GM21619 (cell line): Measurements from ENCODE around the gene TNNT1.
"Not testable (repeated sequence)": the region's sequence is repeated elsewhere in the genome, so short reads cannot be mapped to it uniquely, and the experiment has no call there.

Experiments used
- ATAC-seq: cut with Tn5 transposase; IDR thresholded peaks from one replicate; pipeline ENCODE4 v1.9.1; 2021; ENCODE audit not compliant: unreplicated experiment

TNNT1 gene

DNA sequence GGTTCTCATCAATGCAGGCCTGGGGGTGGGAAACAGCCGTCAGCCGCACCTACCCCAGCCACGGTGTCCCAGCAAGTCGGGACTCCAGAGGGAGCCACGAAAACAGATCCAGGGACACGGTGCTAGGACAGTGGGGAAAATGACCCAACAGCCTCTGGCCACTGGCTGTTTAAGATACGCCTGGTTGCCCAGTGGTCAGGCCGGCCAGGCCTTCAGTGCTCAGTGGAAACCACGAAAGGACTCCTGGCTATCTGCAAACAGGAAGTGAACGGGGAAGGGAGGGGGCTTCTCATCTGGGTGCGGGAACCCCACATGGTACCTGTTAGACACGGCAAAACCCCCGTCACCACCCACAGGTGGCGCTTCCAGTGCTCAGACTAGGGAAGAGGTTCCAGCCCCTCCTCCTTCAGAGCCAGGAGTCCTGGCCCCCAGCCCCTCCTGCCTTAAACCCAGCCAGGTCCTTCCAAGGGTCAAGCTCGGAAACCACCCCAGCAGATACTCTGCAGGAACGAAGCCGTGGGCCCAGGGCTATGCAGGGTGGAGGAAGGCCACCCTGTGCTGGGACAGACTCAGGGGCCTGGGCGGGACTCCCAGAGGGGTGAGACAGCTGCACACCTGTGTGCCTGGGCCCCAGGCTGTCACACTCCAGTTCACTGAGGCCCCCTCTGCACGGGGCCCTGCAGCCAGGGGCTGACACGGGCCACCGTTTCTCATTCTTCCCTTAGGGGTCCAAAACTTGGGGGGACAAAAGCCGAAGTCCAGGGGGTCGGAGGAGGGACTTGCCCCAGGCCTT, 36.0 kb downstream of the TNNT1 start:
- ATAC-seq, result no peak

DNA sequence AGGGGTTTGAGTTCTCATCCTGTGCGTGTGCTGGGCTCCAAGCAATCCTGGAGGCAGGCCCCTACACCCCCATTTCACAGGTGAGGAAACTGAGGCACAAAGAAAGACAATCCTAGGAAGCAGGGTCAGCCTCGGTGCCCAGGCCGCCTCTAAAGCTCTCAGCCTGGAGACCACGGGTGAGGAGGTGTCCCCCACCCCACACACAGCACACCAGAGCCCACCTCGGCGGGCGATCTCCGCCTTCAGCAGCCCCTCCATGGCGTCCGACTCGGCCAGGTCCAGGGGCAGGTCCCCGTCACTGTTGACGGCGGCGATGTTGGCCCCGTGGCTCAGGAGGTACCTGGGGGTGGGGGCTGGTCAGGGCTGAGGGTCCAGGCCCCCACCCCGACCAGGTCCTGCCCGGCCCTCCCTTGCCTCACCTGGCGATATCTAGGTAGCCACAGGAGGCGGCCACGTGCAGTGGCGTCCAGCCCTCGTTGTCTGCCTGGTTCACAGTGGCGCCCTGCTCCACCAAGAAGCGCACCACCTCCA, 36.7 kb downstream of the TNNT1 start:
- ATAC-seq, result no peak

DNA sequence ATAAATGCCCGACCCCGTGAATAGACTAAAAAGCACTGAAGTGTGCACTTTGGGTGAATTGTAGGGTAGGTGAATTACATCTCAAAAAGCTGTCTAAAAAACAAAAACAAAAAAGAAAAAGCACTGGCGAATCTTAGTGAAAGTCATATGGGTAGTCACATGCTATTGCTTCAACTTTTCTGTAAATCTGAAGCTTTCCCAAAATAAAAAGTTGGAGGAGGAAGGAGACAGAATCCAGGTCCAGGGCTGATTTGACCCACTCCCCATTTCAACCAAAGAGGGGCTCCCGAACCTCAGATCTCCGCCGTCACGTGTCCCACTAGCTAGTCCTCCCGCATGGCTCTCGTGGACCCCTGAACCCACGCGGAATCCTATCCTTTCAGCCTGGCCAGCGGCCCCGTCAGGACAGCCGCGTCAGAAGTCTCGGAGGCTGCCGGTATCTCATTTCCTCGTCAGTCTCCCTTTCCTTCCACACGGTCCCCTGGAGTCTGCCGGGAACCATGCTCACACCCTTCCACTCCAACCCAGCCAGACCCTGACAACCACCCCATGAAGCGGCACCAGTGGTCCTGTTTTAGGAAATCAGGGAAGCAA, 37.7 kb downstream of the TNNT1 start:
- no peak for ATAC-seq

DNA sequence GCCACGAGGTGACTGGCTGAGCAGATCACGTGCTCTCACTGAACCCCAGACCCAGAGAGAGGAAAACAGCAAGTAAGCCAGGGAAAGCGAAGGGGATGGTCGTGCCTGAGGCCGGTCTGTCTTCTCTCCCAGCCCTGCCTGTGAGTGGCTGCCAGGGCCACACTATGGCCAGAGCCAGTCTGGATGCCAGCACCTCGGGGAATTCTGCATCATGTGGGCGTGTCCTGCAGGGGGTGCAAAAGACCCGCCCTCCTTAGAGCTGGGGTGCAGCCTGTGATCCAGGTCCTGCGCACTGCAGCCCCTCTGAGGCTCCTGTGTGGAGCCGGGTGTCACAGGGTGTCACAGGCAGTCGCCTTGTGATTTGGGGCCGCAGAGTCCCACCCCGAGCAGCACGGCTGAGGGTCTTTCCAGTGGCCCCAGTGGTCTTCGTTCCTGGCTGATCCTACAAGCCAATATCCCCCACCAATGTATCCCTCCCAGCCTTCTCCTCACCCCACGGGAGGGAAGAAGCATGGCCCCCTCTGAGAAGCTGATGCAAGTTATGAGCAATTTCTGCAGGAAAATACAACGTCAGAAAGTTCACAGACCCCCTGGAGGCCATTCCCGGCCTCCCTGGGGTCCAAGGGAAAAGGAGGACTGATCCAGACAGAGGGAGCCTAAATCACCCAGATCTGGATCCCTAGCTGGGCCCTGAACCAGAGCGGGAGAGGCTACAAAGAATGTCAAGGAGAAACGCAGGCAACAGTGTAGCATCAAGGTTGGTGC, 39.3 kb downstream of the TNNT1 start:
- no peak for ATAC-seq

DNA sequence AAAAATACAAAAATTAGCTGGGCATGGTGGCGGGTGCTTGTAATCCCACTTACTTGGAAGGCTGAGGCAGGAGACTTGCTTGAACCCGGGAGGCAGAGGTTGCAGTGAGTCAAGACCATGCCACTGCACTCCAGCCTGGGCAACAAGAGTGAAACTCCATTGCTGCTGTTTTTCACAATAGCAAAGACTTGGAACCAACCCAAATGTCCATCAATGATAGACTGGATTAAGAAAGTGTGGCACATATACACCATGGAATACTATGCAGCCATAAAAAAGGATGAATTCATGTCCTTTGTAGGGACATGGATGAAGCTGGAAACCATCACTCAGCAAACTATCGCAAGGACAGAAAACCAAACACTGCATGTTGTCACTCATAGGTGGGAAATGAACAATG, 41.8 kb downstream of the TNNT1 start:
- ATAC-seq, result not testable (repeated sequence)

DNA sequence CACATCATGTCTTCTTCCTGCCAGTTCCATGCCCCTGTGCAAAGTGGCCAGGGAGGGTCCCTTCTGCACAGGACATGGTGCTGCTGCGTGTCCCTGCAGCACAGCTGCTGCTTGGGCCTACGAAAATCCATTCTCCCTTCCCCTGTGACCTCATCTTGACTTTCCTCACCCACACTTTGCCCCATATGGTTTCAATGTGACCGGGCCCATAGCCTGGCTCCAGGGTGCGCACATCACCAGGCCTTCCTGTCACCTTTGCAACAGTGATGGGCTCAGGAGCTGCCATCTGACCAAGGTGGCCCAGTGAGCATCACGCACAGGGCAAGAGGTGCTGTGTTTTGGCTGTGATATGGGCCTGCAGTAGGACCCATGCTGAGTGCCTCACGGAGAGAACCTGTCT, 42.4 kb downstream of the TNNT1 start:
- ATAC-seq, result no peak

DNA sequence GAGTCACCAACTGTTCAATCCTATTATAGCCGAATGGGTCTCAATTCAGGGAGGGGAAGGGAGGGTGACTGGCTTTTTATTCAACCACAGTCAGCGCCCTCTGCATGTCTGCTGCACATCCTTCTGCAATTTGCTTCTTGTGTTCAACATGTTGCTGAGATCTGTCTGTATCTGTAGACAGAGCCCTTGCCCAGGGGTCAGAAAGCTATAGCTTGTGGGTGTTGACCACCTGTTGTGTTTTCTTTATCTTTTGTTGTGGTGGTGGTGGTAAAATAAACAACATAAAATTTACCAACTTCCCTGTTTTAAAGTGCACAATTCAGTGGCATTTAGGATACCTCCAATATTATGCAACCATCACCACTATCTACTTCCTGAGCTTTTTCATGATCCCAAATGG, 43.8 kb downstream of the TNNT1 start:
- no peak for ATAC-seq

DNA sequence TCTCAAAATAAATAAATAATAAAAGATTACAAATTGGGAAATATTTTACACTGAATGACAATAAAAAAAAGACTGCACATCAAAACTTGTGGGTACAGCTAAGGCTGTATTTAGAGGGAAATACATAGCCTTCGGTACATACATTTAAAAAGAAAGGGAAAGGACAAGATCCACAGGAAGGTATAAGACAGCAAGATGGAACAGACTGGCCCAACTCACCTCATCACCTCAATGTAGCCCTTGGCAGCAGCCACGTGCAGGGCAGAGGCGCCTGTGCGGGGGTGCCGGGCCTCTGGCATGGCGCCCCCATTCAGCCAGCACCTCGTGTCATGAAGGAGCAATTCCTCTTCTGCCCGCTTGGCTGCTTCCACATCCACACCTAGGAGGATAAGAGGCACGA, 45.8 kb downstream of the TNNT1 start:
- ATAC-seq, result no peak

DNA sequence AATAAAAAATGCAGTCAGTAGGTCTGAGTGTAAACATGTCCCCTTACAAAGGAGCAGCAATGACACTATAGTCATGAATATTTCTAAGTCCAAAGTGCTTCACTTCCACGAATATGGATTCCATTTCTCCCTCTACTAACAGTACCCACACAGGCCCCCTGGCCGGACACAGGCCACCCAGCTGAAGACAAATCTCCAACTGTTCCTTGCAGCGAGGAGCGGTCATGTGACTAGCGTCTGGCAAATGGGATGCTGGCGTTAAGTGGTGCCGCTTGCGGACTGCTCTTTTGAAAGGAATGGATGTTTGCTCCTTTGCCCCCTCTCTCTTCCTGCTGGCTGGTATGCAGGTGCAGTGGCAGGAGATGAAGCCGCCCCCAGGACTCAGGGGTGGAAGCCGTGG, 47.7 kb downstream of the TNNT1 start:
- ATAC-seq, result no peak

DNA sequence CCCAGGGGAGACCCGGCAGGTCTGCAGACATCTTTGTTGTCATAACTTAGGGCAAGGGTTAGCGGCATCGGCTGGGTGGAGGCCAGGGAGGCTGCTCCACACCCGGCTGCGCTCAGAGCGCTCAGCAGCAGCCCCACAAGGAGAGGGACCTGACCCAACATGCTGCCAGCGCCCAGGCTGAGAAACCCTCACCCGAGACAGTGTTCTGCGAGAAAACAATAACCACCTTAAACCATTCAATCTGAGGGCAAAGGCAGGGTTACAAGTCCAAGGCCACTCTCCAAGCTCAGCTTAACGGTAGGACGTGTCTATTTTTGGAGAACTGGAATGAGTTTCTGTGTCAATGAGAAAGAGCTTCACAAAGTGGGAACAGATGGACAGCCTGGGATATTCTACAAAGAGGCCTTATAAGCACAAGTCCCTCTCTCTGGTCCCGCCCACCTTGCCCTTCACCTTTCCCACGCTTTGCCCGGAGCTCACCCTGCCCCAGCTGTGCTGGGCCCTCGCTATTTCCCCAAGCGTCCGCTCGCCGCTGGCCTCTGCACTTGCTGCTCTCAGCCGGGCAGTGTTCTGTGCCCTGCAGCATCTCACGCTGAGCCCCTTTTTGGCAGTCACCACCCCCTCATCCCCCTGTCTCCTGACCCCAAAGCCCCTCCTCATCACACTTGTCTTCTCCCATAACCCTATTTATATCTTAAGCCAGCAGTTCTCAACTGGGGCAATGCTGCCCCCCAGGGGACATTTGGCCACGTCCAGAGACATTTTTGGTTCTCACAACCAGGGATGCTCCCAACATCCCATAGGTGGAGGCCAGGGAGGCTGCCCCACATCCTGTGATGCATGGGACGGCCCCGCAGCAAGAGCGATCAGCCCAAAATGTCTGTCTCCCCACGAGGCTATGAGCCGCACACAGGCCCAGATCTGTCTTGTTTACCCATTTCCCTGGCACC, 49.2 kb downstream of the TNNT1 start:
- ATAC-seq, result no peak

DNA sequence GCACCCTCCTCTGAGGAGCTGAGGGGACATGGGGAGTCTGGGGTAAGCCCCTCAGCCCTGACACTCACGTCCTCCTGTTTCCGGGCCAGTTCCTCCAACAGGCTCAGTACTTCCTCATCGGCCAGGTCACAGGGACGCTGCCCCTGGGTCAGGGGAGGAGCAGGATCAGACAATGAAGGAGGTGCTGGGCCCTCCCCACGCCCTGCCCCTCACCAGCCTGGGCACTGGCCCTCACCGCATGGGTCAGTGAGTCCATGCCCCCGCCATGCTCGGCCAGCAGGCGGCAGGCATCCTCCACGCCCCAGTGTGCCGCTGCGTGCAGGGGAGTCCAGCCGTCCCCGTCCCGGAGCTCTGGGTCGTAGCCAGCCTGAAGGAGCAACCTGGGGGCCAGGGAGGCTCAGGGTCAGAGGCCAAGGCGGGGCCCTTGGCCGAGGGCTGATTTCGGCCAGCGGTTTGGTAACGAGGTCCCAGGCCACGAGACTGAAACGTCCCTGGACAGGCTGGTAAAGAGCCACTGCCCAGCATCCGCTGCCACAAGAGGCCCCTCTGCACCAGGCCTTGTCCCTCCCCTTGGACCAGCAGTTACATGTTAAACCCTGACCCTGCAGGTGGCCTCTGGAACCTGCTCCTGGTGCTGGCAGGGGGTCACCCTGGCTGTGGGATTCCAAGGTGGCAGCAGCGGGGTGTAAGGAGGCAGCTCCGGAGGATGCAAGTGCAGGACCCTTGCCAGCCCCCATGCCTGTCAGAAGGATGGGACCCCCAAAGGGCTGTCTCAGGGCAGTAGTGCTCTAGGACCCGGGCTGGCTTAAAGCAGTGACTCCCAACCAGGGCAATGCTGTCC, 50.1 kb downstream of the TNNT1 start:
- ATAC-seq, result no peak

DNA sequence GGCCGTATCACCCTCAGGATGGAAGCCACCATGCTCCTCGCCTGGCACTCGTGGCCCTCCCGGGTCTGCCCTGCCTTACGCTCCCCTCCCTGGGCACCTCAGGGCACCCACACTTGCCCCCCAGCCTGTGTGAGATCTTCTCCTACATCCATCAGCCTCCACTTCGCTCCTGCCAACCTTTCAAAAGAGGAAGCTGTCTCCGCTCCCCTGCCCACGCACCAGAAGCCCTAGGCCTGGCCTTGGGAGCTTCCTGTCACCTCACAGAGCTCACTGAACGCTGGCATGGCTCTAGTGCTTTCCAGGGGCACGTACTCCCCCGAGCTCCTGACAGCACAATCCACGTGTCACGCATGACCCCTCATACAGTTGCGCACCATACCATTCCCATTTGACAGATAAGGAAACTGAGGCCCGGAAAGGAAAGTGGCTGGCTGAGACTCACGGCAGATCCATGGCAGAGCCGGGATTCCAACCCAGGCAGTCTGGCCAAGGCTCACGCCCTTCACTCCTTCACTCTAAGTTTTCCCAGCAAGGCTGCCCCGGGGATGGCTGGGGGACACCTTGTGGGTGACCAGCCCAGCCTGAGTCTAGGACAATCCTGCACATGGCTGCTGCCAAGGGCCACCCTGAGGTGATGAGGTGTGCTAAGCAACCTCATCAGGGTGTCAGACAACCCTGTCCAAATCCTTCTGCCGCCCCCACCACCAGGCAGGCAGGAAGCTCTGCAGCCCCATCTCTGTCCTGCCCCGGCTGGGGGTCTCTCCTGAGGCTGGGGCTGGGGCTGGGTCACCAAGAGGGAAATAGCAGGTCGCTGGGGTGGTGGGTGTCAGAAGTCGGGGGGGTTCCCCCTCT, 50.9 kb downstream of the TNNT1 start:
- ATAC-seq, result no peak

DNA sequence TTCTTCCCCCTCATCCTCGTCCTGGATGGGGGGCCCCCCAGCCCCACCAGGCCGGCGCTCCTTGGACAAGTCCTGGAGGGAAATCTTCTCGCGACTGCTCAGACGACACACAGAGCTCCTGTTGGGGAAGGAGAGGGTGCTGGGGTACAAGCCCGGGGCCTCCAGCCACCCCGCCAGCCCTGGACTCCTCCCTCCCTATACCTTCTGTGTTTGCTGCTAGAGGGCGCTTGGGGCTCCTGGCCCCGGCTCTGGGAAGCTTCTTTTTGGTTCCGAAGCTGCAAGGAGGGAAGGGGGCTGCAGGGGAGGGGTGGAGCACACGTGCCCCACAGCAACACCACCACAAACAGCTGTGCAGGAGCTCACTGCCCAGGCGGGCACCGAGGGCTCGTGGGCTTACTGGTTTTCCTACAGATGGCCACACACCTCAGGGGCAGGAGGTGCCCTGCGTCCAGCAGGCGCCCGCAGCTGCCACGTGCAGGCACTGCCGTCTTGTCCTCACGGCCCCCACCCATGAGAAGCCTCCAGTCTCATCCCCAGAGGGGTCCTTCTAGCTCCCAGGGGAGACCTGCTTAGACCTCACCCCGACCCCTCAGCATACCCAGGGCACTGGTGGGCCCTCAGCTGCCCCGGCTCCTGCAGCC, 52.8 kb downstream of the TNNT1 start:
- ATAC-seq, result no peak

DNA sequence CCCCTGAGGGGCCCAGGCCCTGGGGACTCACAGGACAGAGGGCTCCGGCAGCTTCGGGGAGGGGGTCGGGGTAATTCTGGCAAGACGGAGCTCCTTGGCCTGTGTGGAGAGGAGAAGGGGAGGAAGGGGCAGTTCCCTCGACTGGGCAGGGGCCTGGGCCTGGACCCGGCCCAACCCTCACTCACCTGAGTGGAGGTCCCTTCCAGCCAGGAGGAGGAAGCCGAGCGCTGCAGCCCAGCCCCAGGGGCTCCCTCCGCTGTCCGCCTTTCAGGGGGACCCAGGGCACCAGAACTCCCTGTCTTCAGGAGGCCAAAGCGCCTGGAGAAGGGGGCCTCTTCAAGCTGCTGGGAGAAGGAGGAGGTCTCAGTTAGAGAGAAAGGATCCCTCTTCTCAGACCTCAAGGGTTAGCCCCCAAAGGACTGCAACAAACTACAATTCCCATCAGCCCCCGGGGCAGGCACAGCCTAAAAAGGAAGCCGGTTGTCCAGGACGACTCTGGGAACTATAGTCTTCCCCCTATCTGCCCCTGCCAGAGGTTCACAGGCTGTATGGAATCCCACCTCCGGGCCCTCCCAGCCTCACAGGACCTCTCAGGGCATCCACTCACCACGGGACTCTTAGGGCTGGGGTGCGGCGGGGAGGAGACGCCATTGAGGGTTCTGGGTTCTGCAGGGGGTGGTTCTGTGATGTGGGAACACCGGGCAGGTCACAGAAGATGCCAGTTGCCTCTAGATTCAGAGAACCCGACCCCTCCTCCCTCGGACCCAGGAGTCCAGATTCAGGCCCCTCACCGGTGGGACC, 53.5 kb downstream of the TNNT1 start:
- ATAC-seq, result no peak

DNA sequence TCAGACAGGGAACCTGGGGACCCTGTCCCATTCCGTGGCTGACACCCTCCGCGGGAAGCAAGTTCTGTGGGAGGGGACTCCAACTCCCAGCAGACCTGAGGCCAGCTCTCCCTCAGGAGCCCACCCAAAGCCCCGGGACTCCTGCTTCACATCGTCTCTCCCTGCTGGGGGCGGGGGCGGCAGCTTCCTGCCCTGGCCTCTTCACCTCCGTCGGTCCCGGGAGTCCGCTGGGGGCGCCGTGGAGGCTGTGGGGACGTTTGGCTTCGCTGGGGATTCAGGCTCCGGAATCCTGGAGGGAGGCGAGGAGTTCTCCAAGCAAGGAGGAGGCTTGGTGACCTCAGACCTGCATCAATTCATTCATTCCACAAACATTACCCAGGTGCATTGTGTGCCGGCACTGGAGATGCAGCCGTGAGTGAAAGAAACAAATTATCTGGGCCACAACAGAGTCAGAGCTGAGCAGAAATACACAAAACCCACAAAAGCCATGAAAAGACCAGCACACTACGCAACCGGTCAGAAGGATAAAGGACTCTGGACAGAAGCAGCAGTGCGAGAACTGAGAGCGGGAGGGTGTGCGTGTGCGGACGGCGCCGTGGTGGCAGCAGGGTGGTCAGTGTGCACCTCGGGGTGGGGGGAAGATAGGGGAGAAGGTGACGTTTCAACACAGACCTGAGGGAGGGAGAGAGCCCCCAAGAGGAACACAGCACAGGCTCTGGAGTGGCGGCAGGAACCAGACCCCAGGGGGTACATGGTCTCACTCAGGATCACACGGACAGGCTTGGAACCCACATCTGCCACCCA, 54.3 kb downstream of the TNNT1 start:
- no peak for ATAC-seq

DNA sequence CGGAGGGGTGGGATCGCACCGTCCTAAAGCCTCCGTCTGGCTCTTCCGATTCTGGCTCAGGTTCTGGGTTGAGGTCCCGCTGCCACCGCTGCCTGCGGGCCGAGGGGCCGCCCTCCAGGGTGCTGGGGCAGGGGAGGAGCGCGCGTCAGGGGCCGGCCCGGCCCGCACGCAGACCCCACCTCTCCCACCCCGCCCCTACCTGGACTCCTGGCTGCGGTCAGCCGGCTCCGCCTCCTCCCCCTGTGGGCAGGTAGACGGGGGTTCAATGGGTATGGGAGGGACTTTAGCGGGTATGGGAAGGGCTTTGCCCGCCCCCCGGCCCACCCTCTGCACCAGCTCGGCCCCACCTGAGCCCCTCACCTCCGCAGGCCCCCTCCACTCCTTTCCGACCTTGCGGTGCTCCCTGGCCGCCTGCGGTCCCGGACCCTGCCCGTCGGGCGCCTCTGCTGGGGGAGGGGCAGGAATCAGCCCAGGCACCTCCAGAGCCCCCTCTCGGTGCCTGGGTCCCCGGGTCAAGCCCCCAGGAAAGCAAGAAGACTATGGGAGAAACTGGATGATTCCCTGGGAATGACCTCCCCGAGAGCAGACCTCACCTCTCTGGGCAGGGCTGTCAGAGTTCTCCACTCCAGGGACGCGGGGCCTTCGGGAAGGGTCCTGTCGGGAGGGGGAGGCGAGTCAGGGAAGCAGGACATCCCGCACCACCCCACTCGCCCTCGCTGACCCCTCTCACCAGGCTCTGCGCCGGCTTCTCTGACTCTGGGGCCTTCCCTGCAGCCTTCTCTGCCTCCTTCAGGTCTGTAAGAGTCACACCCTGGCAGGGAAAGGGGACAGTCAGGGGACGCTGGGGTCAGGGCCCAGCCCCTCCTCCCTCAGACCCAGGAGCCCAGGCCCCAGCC, 56.3 kb downstream of the TNNT1 start:
- no peak for ATAC-seq
